OCI-LY7 (cell line): Measurements from ENCODE around the gene FZD2.

Source experiments
- CTCF ChIP-seq: fragments of 200-600 bp; sonication (generic); conservative IDR thresholded peaks from 2 replicates; pipeline ENCODE4 v1.5.1; 2014; ENCODE audit warnings: mild to moderate bottlenecking, antibody characterized with exemption, low read length, moderate library complexity, mixed read lengths
- EZH2phosphoT487 ChIP-seq: fragments of 200-600 bp; sonication (generic); IDR thresholded peaks from 2 replicates; pipeline ENCODE4 v1.6.1; 2018; ENCODE audit warnings: low read depth, borderline replicate concordance, mild to moderate bottlenecking, mixed run types, antibody characterized with exemption, low read length, moderate library complexity, mixed read lengths

GRCh38 chr17:44578947-44579346 is 21.7 kb downstream of the FZD2 start:
- no peak for TF ChIP-seq CTCF
- no peak for TF ChIP-seq EZH2phosphoT487
